ENCODE results near the gene CTAGE6.
"Not testable (repeated sequence)": the region's sequence is repeated elsewhere in the genome, so short reads cannot be mapped to it uniquely, and the experiment has no call there.

CTAGE6 gene

DNA sequence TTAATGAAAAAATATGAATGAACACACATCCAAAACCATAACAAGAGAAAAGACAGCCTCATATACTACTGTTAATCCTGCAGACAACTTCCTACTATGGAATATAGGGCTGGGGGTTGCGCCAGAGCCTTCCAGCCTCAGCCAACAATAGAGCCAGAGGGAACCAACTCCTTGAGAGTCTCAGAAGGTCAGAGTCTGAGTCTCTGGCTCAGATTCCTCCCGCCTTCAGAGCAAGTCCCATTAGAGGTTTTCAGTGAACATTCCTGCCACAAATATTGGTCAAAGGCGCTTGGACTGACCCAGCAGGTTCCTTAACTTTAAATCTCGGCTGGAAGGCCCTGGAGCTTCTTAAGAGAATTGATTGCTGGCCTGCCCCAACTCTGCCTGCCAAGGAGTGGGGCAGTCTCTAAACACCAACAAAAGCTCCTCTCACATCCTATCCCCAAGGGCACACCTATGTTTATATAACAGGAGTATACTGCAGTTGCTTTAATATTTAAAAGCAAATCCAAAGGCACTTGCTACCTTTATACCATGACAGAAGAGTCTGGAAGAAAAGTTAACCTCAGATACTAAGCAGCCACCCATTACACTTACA is 45.7 kb downstream of the CTAGE6 start:
- H3K27me3 ChIP-seq (ENCODE audit: control insufficient read depth, insufficient read depth, low read length); H3K36me3 ChIP-seq (ENCODE audit: control insufficient read depth, insufficient read depth, low read length); H3K4me3 ChIP-seq (ENCODE audit: low read depth, low read length); H3K9me3 ChIP-seq (ENCODE audit: control insufficient read depth, insufficient read depth, low read length); H3K4me1 ChIP-seq (ENCODE audit: control insufficient read depth, insufficient read depth, low read length); H3K9ac ChIP-seq (ENCODE audit: low read depth, low read length): not testable (repeated sequence)

- H3K4me3 ChIP-seq (ENCODE audit: low read depth, low read length); H3K27me3 ChIP-seq (ENCODE audit: control insufficient read depth, insufficient read depth, low read length); H3K36me3 ChIP-seq (ENCODE audit: control insufficient read depth, insufficient read depth, low read length); H3K9ac ChIP-seq (ENCODE audit: low read depth, low read length); H3K4me1 ChIP-seq (ENCODE audit: control insufficient read depth, insufficient read depth, low read length); H3K9me3 ChIP-seq (ENCODE audit: control insufficient read depth, insufficient read depth, low read length): not testable (repeated sequence)
These were observed 47.6 kb downstream of the CTAGE6 start for GRCh38 chr7:143709895-143710294.

Measured in iPS-15b (cell line).